Measurements from ENCODE around the gene UBE2L3.

- TF ChIP-seq GATA3 (IDR thresholded peaks at IDR 0.05; ENCODE audit: low read depth, low read length) (no peak), GATA2 (IDR thresholded peaks at IDR 0.05; ENCODE audit: low read depth, low read length) (no peak)
Measured at GRCh38 chr22:21590809-21591641, 23.5 kb downstream of the UBE2L3 start.

Measured in SH-SY5Y (cell line).